Stomach (tissue), 4 donors: ENCODE results near the gene NACA2.
A peak's percentile ranks its signal among the peaks of the same experiment; 100 is the strongest.

Experiments used
- POLR2A ChIP-seq, 4 donors: fragments of 450-650 bp; IDR thresholded peaks; one replicate each; pipeline ENCODE4 v1.6.1; 2016; ENCODE audit warnings: antibody characterized with exemption in 4 of 4, control low read depth in 2 of 4, mild to moderate bottlenecking in 1 of 4, moderate library complexity in 1 of 4
- TF ChIP-seq, protein P1 (sequence below), 7 experiments: fragments of 450-650 bp in 4 of 7; fragments of 200-600 bp in 3 of 7; sonication (generic) in 3 of 7; IDR thresholded peaks; one replicate each; pipeline ENCODE4 v1.5.1; 2016 to 2019; ENCODE audit warnings: antibody characterized with exemption in 7 of 7, control low read depth in 2 of 7, mild to moderate bottlenecking in 1 of 7

DNA sequence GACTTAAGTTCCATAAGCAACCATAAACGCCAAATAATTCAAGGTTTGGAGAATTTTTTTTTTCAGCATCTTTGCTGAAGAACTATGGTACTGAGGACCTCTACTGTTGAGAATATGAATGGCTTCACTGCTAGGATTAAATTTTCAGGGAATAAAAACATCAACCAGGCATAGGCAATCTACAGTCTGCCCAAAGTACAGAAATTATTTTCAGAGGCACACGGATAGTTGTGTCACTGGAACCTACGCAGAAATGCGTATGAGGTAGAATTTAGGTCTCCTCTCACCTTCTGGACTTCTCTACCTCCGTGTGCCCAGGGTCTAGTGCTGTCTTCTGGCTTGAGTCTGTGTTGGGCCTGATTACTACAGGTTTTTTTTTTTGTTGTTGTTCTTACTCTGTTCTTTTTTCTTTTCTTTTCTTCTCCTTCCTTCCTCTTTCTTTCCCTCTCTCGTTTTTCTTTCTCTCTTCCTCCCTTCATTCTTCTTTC is 39.7 kb downstream of the NACA2 start:
- TF ChIP-seq, protein P1, sequence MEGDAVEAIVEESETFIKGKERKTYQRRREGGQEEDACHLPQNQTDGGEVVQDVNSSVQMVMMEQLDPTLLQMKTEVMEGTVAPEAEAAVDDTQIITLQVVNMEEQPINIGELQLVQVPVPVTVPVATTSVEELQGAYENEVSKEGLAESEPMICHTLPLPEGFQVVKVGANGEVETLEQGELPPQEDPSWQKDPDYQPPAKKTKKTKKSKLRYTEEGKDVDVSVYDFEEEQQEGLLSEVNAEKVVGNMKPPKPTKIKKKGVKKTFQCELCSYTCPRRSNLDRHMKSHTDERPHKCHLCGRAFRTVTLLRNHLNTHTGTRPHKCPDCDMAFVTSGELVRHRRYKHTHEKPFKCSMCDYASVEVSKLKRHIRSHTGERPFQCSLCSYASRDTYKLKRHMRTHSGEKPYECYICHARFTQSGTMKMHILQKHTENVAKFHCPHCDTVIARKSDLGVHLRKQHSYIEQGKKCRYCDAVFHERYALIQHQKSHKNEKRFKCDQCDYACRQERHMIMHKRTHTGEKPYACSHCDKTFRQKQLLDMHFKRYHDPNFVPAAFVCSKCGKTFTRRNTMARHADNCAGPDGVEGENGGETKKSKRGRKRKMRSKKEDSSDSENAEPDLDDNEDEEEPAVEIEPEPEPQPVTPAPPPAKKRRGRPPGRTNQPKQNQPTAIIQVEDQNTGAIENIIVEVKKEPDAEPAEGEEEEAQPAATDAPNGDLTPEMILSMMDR (IDR thresholded peaks at IDR 0.05), result peak in 5 of 7 experiments; percentile 47 to 63 (median 52)
- no peak for TF ChIP-seq POLR2A (IDR thresholded peaks at IDR 0.05)
